Lower leg skin (tissue), 3 donors: ENCODE results near the gene SPRYD7.

Experiments
- CTCF ChIP-seq, 3 donors: fragments of 450-650 bp; IDR thresholded peaks; one replicate each; pipeline ENCODE4 v1.5.1; 2016; ENCODE audit warnings: antibody characterized with exemption in 3 of 3, mild to moderate bottlenecking in 3 of 3, moderate library complexity in 2 of 3
- POLR2A ChIP-seq, 2 donors: fragments of 450-650 bp; IDR thresholded peaks; one replicate each; pipeline ENCODE4 v1.6.1; 2016 to 2017; ENCODE audit warnings: antibody characterized with exemption in 2 of 2, mild to moderate bottlenecking in 1 of 2, moderate library complexity in 1 of 2

- TF ChIP-seq CTCF (IDR thresholded peaks at IDR 0.05): no peak
- no peak for TF ChIP-seq POLR2A (IDR thresholded peaks at IDR 0.05)
These were observed 40.3 kb downstream of the SPRYD7 start for GRCh38 chr13:49895826-49896225.
